SK-N-SH (cell line): ENCODE results near the gene HSPBP1. TPM values are rescaled to one million over a fixed set of nuclear protein-coding genes. Genes with fewer than 3 reads are reported as not detected.

Source experiments
- CTCF ChIA-PET: fragments of 300-600, 350-600 bp; formaldehyde crosslinking; extraction: SDS; loops from one replicate; lab custom pipeline; 2021; lab: Yijun Ruan, JAX
- POLR2A ChIA-PET: fragments of 350-600 bp; sonication (Branson Sonifier 250); formaldehyde crosslinking; extraction: SDS; loops from one replicate; lab custom pipeline; 2020; ENCODE audit warnings: antibody characterized with exemption, inconsistent platforms; lab: Yijun Ruan, JAX
- DNase-seq: peaks from one replicate; pipeline ENCODE4 v3.0.0; 2012
- H2AFZ ChIP-seq: fragments of 200-600 bp; sonication (generic); 2 replicates; pipeline ENCODE4 v1.8.1; 2016; ENCODE audit warnings: antibody characterized with exemption, mild to moderate bottlenecking, low read depth
- H3F3A ChIP-seq: fragments of 200-600 bp; sonication (generic); replicated peaks from 2 replicates; pipeline ENCODE3; 2016; ENCODE audit warnings: antibody characterized with exemption, mild to moderate bottlenecking; ENCODE audit not compliant: insufficient read depth
- H3K27ac ChIP-seq, 2 experiments: fragments of 200-500 bp in 1 of 2; fragments of 200-600 bp in 1 of 2; sonication (Bioruptor generic) in 1 of 2; sonication (generic), shearing (Covaris generic) in 1 of 2; 2 replicates each; pipeline versions ENCODE4 v1.5.1 to v1.6.1; 2014 to 2016; ENCODE audit warnings: low read depth in 2 of 2, inconsistent platforms in 1 of 2, low read length in 1 of 2, mild to moderate bottlenecking in 1 of 2, mixed read lengths in 1 of 2
- H3K27me3 ChIP-seq: fragments of 200-600 bp; sonication (generic), shearing (Covaris generic); 2 replicates; pipeline ENCODE4 v1.6.1; 2016; ENCODE audit warnings: mixed run types; ENCODE audit not compliant: insufficient read depth
- H3K36me3 ChIP-seq, 2 experiments: fragments of 200-500 bp in 1 of 2; fragments of 200-600 bp in 1 of 2; sonication (Bioruptor generic) in 1 of 2; sonication (generic) in 1 of 2; replicated peaks in 1 of 2; 2 replicates each; pipeline versions ENCODE3 to v1.5.1; 2014 to 2016; ENCODE audit warnings: low read length in 1 of 2, mild to moderate bottlenecking in 1 of 2; ENCODE audit not compliant: insufficient read depth in 2 of 2, control insufficient read depth in 1 of 2
- H3K4me1 ChIP-seq, 2 experiments: fragments of 200-500 bp in 1 of 2; fragments of 200-600 bp in 1 of 2; sonication (Bioruptor generic) in 1 of 2; sonication (generic), shearing (Covaris generic) in 1 of 2; 2 replicates each; pipeline versions ENCODE4 v1.5.1 to v1.6.1; 2014 to 2016; ENCODE audit warnings: low read depth in 1 of 2, low read length in 1 of 2, mixed run types in 1 of 2; ENCODE audit not compliant: insufficient read depth in 2 of 2, control insufficient read depth in 1 of 2
- H3K4me2 ChIP-seq: fragments of 200-600 bp; sonication (generic), shearing (Covaris generic); 2 replicates; pipeline ENCODE4 v1.6.1; 2017; ENCODE audit warnings: mixed run types
- H3K4me3 ChIP-seq, 2 experiments: fragments of 200-500 bp in 1 of 2; fragments of 200-600 bp in 1 of 2; sonication (Bioruptor generic) in 1 of 2; sonication (generic), shearing (Covaris generic) in 1 of 2; 2 replicates each; pipeline versions ENCODE4 v1.5.1 to v1.8.1; 2014 to 2016; ENCODE audit warnings: low read depth in 2 of 2, inconsistent platforms in 1 of 2, low read length in 1 of 2, mild to moderate bottlenecking in 1 of 2, mixed read lengths in 1 of 2, moderate library complexity in 1 of 2
- H3K79me2 ChIP-seq: fragments of 200-600 bp; sonication (generic); 2 replicates; pipeline ENCODE4 v1.8.1; 2017; ENCODE audit warnings: mild to moderate bottlenecking; ENCODE audit not compliant: insufficient read depth
- H3K9ac ChIP-seq: fragments of 200-600 bp; sonication (generic); 2 replicates; pipeline ENCODE4 v1.6.1; 2017; ENCODE audit warnings: mixed run types
- H3K9me2 ChIP-seq: fragments of 200-600 bp; sonication (generic); 2 replicates; pipeline ENCODE4 v1.6.1; 2017; ENCODE audit warnings: mixed run types
- H3K9me3 ChIP-seq: fragments of 200-600 bp; sonication (generic); 2 replicates; pipeline ENCODE4 v1.6.1; 2017; ENCODE audit warnings: mixed run types, mild to moderate bottlenecking, moderate library complexity
- H4K20me1 ChIP-seq: fragments of 200-600 bp; sonication (generic); 2 replicates; pipeline ENCODE4 v1.6.1; 2017; ENCODE audit warnings: mild to moderate bottlenecking, mixed run types; ENCODE audit not compliant: insufficient read depth
- CHD2 ChIP-seq: fragments of 150-350 bp; IDR thresholded peaks from 2 replicates; pipeline ENCODE4 v1.6.1; 2018; ENCODE audit warnings: low read length; ENCODE audit not compliant: partially characterized antibody
- ELF1 ChIP-seq: IDR thresholded peaks from 2 replicates; pipeline ENCODE4 v1.4.0; 2012
- EP300 ChIP-seq, 2 experiments: IDR thresholded peaks; 2 replicates each; pipeline versions ENCODE4 v1.4.0 to v1.6.1; 2012; ENCODE audit warnings: borderline replicate concordance in 1 of 2, low read depth in 1 of 2, low read length in 1 of 2
- FOXJ3 ChIP-seq: sonication (generic); formaldehyde crosslinking; IDR thresholded peaks from 2 replicates; pipeline ENCODE4 v1.5.1; 2020; ENCODE audit warnings: mild to moderate bottlenecking, missing genetic modification reagents
- GABPA ChIP-seq: IDR thresholded peaks from 2 replicates; pipeline ENCODE4 v1.4.0; 2012; ENCODE audit warnings: low read depth, mild to moderate bottlenecking
- IRF3 ChIP-seq: fragments of 150-350 bp; IDR thresholded peaks from 2 replicates; pipeline ENCODE4 v1.6.1; 2016; ENCODE audit warnings: mild to moderate bottlenecking, low read depth, low read length
- JUND ChIP-seq: IDR thresholded peaks from 2 replicates; pipeline ENCODE4 v1.4.0; 2012
- MAX ChIP-seq: IDR thresholded peaks from 2 replicates; pipeline ENCODE4 v1.4.0; 2012; ENCODE audit warnings: low read depth
- MXI1 ChIP-seq: IDR thresholded peaks from 2 replicates; pipeline ENCODE4 v1.6.1; 2012; ENCODE audit warnings: mild to moderate bottlenecking, low read depth, low read length, improper control_type of control experiment
- NFIC ChIP-seq: IDR thresholded peaks from 2 replicates; pipeline ENCODE4 v1.4.0; 2012; ENCODE audit warnings: borderline replicate concordance
- NRF1 ChIP-seq: IDR thresholded peaks from 2 replicates; pipeline ENCODE4 v1.6.1; 2012; ENCODE audit warnings: low read depth, mild to moderate bottlenecking, low read length
- RAD21 ChIP-seq: IDR thresholded peaks from 2 replicates; pipeline ENCODE4 v1.6.1; 2012; ENCODE audit warnings: mild to moderate bottlenecking, low read length
- RXRA ChIP-seq: IDR thresholded peaks from 2 replicates; pipeline ENCODE4 v1.4.0; 2012; ENCODE audit warnings: low read depth, mild to moderate bottlenecking, borderline replicate concordance
- SIN3A ChIP-seq: IDR thresholded peaks from 2 replicates; pipeline ENCODE4 v1.6.1; 2012; ENCODE audit warnings: low read depth, mild to moderate bottlenecking, low read length, moderate library complexity, borderline replicate concordance
- TCF12 ChIP-seq: IDR thresholded peaks from 2 replicates; pipeline ENCODE4 v1.4.0; 2012
- YY1 ChIP-seq: IDR thresholded peaks from 2 replicates; pipeline ENCODE4 v1.4.0; 2012; ENCODE audit warnings: low read depth, mild to moderate bottlenecking
- WGBS: methylation state at CpG from one replicate; pipeline ENCODE4 v1.1.6; 2017; ENCODE audit warnings: low lambda C conversion rate; 5-methylcytosine and 5-hydroxymethylcytosine counted together
- polyA plus RNA-seq, 3 experiments: library from polyadenylated mRNA; depleted of rRNA; stranded (reverse); fragments of >200 nt; gene quantifications; 2 replicates each; pipeline ENCODE4 v1.2.3, GENCODE V29; 2012
- TF ChIP-seq, protein P1 (sequence below): IDR thresholded peaks from 2 replicates; pipeline ENCODE4 v1.4.0; 2012; ENCODE audit warnings: low read depth, borderline replicate concordance
- TF ChIP-seq, protein P2 (sequence below): fragments of 150-350 bp; IDR thresholded peaks from 2 replicates; pipeline ENCODE4 v1.6.1; 2017; ENCODE audit warnings: antibody characterized with exemption, low read length, low read depth, borderline replicate concordance
- TF ChIP-seq, protein P3 (sequence below): IDR thresholded peaks from 2 replicates; pipeline ENCODE4 v1.6.1; 2012; ENCODE audit warnings: mild to moderate bottlenecking, low read depth, low read length, moderate library complexity

The HSPBP1 gene
- polyA plus RNA-seq, 1 of the 3 experiments (the other 2 are of a cell fraction): 55.4 TPM

DNA sequence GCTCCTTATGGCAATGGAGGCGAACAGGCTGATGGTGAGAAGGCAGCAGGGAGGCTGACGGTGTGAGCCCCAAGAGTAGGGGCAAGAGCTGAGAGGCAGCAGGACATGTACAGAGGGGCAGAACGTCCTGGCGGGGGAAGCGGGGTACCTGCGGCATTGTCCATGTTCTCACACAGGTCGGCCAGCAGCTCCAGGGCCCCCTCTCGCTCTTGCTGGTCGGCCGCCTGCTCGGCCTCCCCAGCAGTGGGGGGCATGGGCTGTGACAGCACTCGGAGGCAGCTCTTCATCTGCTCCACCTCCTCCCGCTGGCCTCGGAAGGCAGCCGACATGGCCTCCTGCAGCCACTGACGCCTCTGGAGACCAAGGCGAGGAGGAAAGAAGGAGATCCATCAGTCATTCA lies 2.4 kb downstream of the HSPBP1 start:
- Histone ChIP-seq H3K9me2 (no peaks in the 10 kb centered on the region), H3F3A (peaks cover 13% of the 10 kb centered on the region), H3K27ac (no peak overlapping the region), H3K4me2 (no peak overlapping the region)
- 94% methylated on average over 16 of the region's 17 CpGs for WGBS
- no peak for DNase-seq
- no peak for TF ChIP-seq NFIC
- TF ChIP-seq, protein P1, sequence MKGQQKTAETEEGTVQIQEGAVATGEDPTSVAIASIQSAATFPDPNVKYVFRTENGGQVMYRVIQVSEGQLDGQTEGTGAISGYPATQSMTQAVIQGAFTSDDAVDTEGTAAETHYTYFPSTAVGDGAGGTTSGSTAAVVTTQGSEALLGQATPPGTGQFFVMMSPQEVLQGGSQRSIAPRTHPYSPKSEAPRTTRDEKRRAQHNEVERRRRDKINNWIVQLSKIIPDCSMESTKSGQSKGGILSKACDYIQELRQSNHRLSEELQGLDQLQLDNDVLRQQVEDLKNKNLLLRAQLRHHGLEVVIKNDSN: no peak
- no peak for TF ChIP-seq TCF12
- TF ChIP-seq SIN3A: no peak
- TF ChIP-seq, protein P2, sequence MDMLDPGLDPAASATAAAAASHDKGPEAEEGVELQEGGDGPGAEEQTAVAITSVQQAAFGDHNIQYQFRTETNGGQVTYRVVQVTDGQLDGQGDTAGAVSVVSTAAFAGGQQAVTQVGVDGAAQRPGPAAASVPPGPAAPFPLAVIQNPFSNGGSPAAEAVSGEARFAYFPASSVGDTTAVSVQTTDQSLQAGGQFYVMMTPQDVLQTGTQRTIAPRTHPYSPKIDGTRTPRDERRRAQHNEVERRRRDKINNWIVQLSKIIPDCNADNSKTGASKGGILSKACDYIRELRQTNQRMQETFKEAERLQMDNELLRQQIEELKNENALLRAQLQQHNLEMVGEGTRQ: no peak
- no peak for TF ChIP-seq MAX
- no peak for TF ChIP-seq YY1
- TF ChIP-seq GABPA: no peak
- TF ChIP-seq JUND: no peak
- TF ChIP-seq ELF1: no peak
- no peak for TF ChIP-seq RAD21
- TF ChIP-seq EP300 (IDR thresholded peaks at IDR 0.05; ENCODE audit: borderline replicate concordance in 1 of 2, low read depth in 1 of 2, low read length in 1 of 2): no peak
- no peak for TF ChIP-seq FOXJ3 (CRISPR knock-in tag)
- TF ChIP-seq RXRA: no peak
- TF ChIP-seq MXI1: no peak
- no peak for TF ChIP-seq IRF3
- TF ChIP-seq, protein P3, sequence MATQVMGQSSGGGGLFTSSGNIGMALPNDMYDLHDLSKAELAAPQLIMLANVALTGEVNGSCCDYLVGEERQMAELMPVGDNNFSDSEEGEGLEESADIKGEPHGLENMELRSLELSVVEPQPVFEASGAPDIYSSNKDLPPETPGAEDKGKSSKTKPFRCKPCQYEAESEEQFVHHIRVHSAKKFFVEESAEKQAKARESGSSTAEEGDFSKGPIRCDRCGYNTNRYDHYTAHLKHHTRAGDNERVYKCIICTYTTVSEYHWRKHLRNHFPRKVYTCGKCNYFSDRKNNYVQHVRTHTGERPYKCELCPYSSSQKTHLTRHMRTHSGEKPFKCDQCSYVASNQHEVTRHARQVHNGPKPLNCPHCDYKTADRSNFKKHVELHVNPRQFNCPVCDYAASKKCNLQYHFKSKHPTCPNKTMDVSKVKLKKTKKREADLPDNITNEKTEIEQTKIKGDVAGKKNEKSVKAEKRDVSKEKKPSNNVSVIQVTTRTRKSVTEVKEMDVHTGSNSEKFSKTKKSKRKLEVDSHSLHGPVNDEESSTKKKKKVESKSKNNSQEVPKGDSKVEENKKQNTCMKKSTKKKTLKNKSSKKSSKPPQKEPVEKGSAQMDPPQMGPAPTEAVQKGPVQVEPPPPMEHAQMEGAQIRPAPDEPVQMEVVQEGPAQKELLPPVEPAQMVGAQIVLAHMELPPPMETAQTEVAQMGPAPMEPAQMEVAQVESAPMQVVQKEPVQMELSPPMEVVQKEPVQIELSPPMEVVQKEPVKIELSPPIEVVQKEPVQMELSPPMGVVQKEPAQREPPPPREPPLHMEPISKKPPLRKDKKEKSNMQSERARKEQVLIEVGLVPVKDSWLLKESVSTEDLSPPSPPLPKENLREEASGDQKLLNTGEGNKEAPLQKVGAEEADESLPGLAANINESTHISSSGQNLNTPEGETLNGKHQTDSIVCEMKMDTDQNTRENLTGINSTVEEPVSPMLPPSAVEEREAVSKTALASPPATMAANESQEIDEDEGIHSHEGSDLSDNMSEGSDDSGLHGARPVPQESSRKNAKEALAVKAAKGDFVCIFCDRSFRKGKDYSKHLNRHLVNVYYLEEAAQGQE: no peak
- TF ChIP-seq CHD2: no peak
- TF ChIP-seq NRF1: no peak
- TF ChIP-seq, all 33 proteins: peak for 0
- Histone ChIP-seq H3K36me3 (peaks cover 0 to 24% of the 10 kb centered on the region in 2 experiments), H3K9me3 (no peaks in the 10 kb centered on the region), H3K4me3 (no peak overlapping the region), H3K27me3 (no peaks in the 10 kb centered on the region), H4K20me1 (no peaks in the 10 kb centered on the region), H3K9ac (no peak overlapping the region), H2AFZ (no peak overlapping the region), H3K4me1 (peaks cover 0 to 4% of the 10 kb centered on the region in 2 experiments; a peak in 1 of 4 replicates), H3K79me2 (peaks cover 6% of the 10 kb centered on the region; the same call in 1 of the 2 replicates)
- POLR2A ChIA-PET: no interaction called here
- CTCF ChIA-PET: interaction anchor here (0.8 to 2.5 kb wide), 7 partner anchors 14 to 117 kb away, joined by 3 to 7 read pairs (median 5); partner anchors contain the start of genes PPP6R1 and TMEM238
